Choroid plexus epithelial cell (primary cell): ENCODE data around the gene CAPN15.

ENCODE experiments used
- DNase-seq: peaks from one replicate; pipeline ENCODE4 v3.0.0-alpha.2; 2010; ENCODE audit warnings: low read depth
- H3K4me3 ChIP-seq: 2 replicates; pipeline ENCODE4 v1.5.1; 2011; ENCODE audit warnings: low read depth, mild to moderate bottlenecking, control low read depth, low read length, moderate library complexity
- TF ChIP-seq, protein P1 (sequence below): conservative IDR thresholded peaks from 2 replicates; pipeline ENCODE4 v1.5.1; 2011; ENCODE audit warnings: low read depth, mild to moderate bottlenecking, control low read depth, inconsistent platforms, low read length, moderate library complexity

Gene CAPN15

DNA sequence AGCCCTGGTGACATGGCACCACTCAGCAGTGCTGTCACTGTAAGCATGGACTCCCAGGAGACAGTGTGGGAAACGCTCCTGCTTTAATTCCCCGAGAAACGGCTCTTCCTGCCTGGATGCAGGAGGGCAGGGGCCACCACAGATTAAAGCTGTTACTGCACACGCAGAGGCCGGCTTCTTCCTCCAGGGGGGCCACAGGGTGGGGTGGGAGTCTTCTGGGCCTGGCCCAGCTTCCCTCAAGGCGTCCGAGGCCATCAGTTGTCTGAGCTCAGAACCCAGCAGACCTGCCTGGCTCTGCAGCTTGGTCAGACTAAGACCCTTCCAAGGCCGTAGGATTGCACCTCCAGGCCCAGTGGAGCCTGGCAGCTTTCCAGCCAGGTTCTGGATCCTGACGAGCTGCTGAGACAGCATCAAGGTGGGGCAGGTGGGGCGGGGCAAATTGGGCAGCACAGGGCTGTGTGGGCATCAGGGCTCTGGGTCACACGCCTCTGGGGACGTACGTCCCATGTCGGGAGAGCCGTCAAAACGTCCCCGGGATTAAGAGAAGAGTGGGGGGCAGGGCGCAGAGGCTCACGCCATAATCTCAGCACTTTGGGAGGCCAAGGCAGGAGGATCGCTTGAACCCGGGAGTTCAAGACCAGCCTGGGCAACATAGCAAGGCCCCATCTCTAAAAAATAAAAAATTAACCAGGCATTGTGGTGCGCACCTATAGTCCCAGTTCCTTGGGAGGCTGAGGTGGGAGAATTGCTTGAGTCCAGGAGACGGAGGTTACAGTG lies 5.0 kb upstream of the CAPN15 start:
- TF ChIP-seq, protein P1, sequence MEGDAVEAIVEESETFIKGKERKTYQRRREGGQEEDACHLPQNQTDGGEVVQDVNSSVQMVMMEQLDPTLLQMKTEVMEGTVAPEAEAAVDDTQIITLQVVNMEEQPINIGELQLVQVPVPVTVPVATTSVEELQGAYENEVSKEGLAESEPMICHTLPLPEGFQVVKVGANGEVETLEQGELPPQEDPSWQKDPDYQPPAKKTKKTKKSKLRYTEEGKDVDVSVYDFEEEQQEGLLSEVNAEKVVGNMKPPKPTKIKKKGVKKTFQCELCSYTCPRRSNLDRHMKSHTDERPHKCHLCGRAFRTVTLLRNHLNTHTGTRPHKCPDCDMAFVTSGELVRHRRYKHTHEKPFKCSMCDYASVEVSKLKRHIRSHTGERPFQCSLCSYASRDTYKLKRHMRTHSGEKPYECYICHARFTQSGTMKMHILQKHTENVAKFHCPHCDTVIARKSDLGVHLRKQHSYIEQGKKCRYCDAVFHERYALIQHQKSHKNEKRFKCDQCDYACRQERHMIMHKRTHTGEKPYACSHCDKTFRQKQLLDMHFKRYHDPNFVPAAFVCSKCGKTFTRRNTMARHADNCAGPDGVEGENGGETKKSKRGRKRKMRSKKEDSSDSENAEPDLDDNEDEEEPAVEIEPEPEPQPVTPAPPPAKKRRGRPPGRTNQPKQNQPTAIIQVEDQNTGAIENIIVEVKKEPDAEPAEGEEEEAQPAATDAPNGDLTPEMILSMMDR, result no peak
- H3K4me3 ChIP-seq, result no peak overlapping the region
- DNase-seq, result no peak

DNA sequence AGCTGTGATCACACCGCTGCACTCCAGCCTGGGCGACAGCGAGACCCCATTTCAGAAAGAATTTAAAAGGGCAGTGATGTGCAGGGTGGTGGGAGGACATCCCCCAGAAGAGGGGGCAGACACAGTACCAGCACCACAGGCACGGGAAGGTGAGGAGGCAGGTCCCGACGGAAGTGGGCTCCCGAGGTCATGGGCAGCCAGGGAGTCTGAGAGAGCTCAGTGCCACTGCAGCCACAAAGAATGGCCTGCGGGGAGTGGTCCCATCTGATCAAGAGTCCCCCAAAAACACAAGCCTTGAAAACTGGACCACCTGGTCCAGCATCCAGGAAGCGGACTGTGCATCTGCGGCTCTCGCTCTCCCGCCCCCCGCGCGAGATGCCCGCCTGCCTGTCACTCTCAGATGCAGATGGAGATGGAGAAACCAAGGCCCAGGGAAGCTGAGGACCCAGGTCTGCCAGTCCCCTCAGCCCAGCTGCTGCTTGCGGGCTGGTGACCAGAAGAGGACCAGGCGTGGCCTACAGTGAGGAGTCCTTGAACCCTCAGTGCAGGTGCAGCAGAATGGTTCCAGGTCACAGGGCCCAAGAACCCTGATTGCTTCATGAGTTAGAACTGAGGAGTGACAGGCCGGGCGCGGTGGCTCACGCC lies 4.3 kb upstream of the CAPN15 start:
- DNase-seq, result no peak
- H3K4me3 ChIP-seq, result no peak overlapping the region
- TF ChIP-seq, protein P1, result no peak

DNA sequence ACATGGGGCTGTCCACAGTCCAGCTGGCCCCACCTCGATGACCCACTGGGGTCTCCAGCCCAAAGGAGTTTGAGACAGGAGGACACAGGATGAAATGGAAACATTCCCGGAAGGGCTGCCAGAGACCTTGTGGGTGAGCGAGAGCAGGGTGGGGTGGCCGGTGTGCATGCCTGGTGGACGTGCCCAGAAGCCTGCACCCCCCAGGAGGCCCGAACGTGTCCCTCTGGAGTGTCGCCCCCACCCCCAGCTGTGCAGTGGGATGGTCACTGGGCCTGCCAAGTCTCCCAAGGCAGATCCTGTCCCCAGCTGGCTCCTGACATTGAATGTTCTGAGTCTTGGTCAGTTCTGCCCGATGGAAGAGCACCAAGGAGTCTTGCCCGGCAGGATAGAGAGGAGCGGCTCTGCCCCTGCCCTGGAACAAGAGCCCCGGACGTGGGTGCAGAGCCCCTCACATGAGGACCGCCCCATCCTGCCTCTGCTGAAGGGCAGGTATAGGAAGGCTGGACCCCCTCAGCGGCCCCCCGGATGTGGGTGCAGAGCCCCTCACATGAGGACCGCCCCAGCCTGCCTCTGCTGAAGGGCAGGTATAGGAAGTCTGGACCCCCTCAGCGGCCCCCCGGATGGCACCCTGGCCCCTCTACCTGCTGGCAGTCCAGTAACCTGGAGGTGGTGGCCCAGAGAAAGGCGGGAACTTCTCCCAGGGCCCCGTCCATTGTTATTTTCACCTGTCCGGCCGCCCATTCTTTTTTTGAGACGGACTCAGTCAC lies 3.1 kb upstream of the CAPN15 start:
- H3K4me3 ChIP-seq, result no peak overlapping the region
- TF ChIP-seq, protein P1, result no peak
- DNase-seq, result no peak

DNA sequence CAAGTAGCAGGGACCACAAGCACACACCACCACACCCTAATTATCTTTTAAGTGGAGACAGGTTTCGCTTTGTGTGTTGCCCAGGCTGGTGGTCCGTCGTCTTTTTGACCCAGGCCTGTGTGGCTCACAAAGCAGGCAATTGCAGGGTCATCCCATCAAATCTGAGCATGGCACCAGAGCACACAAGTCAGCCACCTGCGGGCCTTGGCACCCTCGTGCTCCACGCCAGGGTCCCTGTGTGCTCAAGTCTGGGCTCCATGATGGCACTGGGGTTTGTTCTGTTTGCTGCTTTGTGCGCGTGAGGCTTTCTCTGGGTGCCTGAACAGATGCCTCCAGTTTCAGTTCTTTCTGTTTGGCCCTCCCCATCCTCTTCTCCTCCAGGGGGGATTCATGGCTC lies 2.4 kb upstream of the CAPN15 start:
- TF ChIP-seq, protein P1, result no peak

DNA sequence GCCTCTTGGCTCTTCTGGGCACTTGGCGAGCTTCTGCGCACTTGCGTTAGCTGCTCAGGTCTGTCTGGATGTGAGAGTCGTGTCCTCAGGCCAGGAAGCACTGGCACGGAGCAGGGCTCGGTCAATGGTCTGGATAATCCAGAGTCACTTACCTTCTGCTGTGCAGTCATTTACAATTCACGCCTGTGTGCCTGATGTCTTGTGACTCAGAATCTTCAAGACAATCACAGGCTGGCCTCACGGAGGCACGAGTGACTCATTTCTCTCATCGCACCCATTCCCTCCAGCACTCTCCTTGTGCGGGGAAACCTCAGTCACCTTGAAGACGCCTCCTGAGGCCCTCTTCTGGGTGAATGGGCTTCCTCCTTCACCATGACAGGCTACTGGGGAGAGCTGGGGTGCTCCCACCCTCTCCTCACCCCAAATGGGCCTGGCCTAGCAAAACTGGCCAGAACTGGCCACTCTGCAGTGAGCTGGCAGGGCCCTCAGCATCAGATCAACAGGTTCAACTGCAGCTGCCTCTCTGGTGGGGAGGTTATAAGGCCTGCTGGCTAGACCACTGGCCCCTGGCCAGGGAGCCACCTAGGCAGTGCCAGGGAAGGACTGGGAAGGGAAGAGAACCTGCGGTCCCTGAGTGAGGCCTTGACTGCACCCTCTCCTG lies 1.9 kb upstream of the CAPN15 start:
- peak overlapping the region; percentile 85 for H3K4me3 ChIP-seq
- TF ChIP-seq, protein P1, result no peak
- peak; percentile 79 for DNase-seq

More for the DNA sequence above, 2.4 kb upstream of the CAPN15 start:
- no peak for DNase-seq
- no peak overlapping the region for H3K4me3 ChIP-seq

DNA sequence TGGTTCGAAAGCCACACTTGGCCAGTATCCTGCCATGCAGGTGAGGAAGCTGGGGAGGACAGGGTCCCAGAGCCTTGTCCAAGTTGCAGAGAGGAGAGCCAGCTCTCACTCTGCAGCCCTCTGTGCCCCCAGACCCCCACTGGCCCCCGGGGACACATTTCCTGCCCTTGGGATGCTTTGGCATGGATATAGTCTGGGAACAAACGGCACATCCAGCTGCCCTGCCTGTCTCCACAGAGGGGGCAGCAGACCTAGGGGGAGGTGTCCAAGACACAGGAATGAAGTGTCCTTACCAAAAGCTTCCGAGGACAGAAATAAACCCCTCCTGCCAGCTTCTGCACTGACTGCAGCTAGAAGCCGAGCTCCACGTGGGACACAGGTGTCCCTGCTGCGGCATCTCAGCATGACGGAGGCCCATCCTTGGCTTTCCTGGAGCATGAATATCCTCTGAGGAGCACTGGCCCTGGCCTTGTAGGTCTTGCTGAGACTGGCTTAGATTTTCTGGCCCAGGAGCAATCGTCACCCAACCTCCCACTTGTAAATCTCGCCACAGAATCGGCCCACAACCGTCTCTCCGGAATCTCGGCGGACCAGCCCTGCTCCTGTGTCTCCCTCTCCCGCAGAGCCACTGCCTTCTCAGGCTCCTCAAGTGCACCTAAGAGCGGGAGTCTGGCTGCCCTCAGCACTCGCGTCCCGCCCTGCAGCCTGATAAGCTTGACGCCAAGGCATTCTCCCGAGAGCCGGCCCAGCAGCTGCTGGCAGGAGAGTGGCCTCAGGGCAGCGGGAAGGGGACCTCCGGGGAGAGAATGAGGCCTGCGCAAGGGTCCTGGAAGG lies 1.1 kb upstream of the CAPN15 start:
- DNase-seq, result peak; percentile 62
- TF ChIP-seq, protein P1, result peak; percentile 16
- peak overlapping the region; percentile 85 for H3K4me3 ChIP-seq
